HG03575 (cell line): ENCODE measurements around the gene KLK1.
"Not testable (repeated sequence)": the region's sequence is repeated elsewhere in the genome, so short reads cannot be mapped to it uniquely, and the experiment has no call there.

Experiments used
- ATAC-seq: cut with Tn5 transposase; IDR thresholded peaks from one replicate; pipeline ENCODE4 v1.9.1; 2021; ENCODE audit not compliant: unreplicated experiment, insufficient number of reproducible peaks, low FRiP score; ENCODE audit errors: extremely low read depth

The KLK1 gene

DNA sequence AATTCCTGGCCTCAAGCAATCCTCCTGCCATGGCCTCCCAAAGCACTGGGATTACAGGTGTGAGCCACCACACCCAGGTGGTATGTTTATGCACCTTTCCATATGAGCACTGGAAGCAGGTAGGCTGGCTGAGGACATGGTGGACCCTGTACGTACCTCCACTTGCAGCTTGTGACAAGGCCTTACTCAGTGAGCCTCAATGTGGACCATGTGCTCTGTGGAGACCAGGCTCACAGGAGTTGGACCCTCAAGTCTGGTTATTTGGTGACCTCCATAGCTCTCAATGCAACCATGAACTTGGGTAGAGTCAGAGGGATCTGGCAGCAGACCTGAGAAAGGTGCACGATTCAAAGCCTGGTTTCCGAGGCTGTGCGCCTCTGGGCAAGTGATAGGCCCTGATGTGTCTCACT lies 27.9 kb downstream of the KLK1 start:
- no peak for ATAC-seq

- no peak for ATAC-seq
Measured at GRCh38 chr19:50794876-50795663, 28.5 kb downstream of the KLK1 start.

DNA sequence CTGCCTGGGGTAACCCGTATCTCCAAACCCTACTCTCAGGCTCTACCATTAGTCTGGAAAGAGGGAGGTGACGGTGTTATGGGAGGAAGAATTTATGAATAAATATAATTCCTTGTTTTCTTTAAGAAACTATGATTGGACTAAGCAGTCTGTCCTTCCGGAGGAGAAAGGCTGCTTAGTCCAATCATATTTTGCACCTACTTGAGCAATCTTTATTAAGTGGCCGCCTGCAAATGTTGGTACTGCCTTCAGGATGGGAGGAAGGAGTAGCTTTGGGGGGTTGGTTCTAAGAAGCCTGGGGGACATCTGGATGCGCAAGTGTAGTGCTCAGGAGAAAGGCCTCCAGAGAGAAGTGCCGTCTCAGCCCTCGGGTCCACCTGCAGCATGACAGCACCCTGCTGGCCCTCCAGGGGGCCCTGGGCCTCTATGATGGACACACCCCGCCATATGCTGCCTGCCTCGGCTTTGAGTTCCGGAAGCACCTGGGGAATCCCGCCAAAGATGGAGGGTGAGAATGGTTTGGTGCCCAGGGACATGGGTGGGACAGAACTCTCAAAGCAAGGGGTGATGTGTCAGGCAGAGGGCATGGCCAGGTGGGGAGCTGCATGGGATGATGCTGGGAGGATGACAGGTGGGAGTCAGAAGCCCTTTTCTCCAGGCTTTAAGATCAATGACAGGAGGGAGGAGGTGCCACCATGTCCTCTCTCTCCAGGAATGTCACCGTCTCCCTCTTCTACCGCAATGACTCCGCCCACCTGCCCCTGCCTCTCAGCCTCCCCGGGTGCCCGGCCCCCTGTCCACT lies 29.3 kb downstream of the KLK1 start:
- ATAC-seq, result no peak

- no peak for ATAC-seq
Measured at GRCh38 chr19:50793558-50794065, 30.0 kb downstream of the KLK1 start.

- no peak for ATAC-seq
Measured at GRCh38 chr19:50792272-50793250, 31.0 kb downstream of the KLK1 start.

DNA sequence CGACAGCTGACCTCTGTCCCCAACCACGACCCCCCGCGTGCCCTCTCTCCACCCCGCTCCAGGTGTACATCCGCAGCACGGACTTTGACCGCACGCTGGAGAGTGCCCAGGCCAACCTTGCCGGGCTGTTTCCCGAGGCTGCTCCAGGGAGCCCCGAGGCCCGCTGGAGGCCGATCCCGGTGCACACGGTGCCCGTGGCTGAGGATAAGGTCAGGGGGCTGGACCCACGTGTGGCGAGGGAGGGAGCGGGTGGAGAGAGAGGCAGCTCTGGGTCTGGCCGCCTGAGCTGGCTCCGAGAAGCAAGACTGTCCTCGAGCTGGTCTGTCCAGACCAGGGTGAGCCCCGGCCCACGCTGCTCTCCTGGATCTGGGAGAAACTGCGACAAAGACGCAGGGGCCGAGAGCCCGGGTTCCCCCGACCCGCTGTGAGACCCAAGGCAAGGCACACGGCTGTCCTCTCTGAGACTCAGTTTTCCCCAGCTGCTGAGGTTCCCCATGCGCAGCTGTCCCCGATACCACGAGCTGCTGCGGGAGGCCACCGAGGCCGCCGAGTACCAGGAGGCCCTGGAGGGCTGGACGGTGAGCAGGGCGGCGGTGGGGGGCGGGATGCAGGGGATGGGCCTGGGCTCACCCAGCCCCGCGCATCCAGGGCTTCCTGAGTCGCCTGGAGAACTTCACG lies 31.9 kb downstream of the KLK1 start:
- no peak for ATAC-seq

GRCh38 chr19:50790922-50791467 lies 32.6 kb downstream of the KLK1 start:
- ATAC-seq, result no peak

GRCh38 chr19:50790396-50790795 lies 33.2 kb downstream of the KLK1 start, which contains the start of gene ACP4:
Gene ACP4, plus strand, starts transcription at chr19:50790415. Its CDS starts 0 bp downstream, at chr19:50790415.
- no peak for ATAC-seq

GRCh38 chr19:50785329-50785728 lies 38.3 kb downstream of the KLK1 start:
- ATAC-seq, result no peak

- no peak for ATAC-seq
Measured at GRCh38 chr19:50784710-50785109, 38.9 kb downstream of the KLK1 start.

DNA sequence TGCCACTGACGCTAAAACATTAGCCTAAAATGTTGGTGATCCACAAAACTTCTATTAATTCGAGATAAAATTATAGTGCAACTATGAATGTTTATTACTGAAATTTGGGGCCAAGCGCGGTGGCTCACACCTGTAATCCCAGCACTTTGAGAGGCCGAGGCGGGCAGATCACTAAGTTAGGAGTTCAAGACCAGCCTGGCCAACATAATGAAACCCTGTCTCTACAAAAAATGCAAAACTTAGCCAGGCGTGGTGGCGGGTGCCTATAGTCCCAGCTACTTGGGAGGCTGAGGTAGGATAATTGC lies 39.8 kb downstream of the KLK1 start:
- ATAC-seq, result not testable (repeated sequence)

- no peak for ATAC-seq
Measured at GRCh38 chr19:50780753-50781435, 42.7 kb downstream of the KLK1 start.

- ATAC-seq, result no peak
Measured at GRCh38 chr19:50779504-50780457, 43.8 kb downstream of the KLK1 start.

GRCh38 chr19:50778906-50779430 lies 44.6 kb downstream of the KLK1 start:
- no peak for ATAC-seq

DNA sequence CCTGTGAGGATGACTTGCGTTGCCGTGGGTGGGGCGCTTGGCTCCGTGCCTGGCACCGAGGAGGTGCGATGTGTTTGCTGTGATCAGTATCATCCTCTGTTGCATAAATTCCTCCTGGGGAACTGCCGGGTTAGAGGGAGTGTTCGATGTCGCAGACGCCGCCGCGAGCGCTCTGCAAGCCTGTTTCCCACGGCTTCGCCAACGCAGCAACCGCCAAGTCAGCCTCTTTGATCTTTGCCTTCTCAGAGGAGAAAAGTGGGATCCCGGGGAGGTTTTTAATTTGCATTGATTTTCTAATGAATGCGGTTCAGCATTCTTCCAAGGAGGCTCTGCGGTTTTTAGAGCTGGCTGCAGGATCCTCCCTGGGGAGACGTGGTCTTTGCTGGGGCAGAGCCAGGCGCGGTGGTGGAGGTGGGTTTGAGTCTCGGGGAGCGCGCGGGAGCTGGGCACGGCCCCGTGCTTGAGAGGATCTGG lies 45.7 kb downstream of the KLK1 start:
- no peak for ATAC-seq

- no peak for ATAC-seq
Measured at GRCh38 chr19:50777261-50777660, 46.3 kb downstream of the KLK1 start.
